H1 (cell line): ENCODE measurements around the gene OSBP2. TPM values are rescaled to one million over a fixed set of nuclear protein-coding genes. Genes with fewer than 3 reads are reported as not detected.

Source experiments
- CTCF ChIA-PET: fragments of 300-600 bp; sonication (Branson Sonifier 250); formaldehyde crosslinking; loops from one replicate; lab custom pipeline; 2021; ENCODE audit not compliant: partially characterized antibody; lab: Charles Lee
- POLR2A ChIA-PET: fragments of 300-600 bp; sonication (Branson Sonifier 250); formaldehyde crosslinking; loops from one replicate; lab custom pipeline; 2021; ENCODE audit warnings: inconsistent platforms; ENCODE audit not compliant: partially characterized antibody; lab: Charles Lee
- DNase-seq, 2 experiments: peaks; one replicate each; pipeline versions ENCODE4 v3.0.0 to v3.0.0-alpha.2; 2010 to 2022; ENCODE audit warnings: low spot score in 2 of 2, low read depth in 1 of 2, mixed read lengths in 1 of 2
- FAIRE-seq: peaks from 2 replicates; lab custom pipeline; 2011; peaks lifted over from hg19 to GRCh38; lab: Jason Lieb, UNC
- H2AFZ ChIP-seq: 2 replicates; pipeline ENCODE4 v1.8.1; 2012; ENCODE audit warnings: low read length, inconsistent platforms
- H2AK5ac ChIP-seq: 2 replicates; pipeline ENCODE4 v1.6.1; 2013; ENCODE audit warnings: low read depth, low read length
- H2BK120ac ChIP-seq: replicated peaks from 2 replicates; pipeline ENCODE3; 2013; ENCODE audit warnings: low read depth, low read length, inconsistent platforms
- H2BK12ac ChIP-seq: 2 replicates; pipeline ENCODE4 v1.6.1; 2013; ENCODE audit warnings: low read depth, low read length
- H2BK15ac ChIP-seq: 2 replicates; pipeline ENCODE4 v1.6.1; 2013; ENCODE audit warnings: low read length
- H2BK20ac ChIP-seq: 2 replicates; pipeline ENCODE4 v1.6.1; 2013; ENCODE audit warnings: low read length
- H2BK5ac ChIP-seq: 2 replicates; pipeline ENCODE4 v1.6.1; 2013; ENCODE audit warnings: low read depth, low read length
- H3K14ac ChIP-seq: 2 replicates; pipeline ENCODE4 v1.6.1; 2013; ENCODE audit warnings: inconsistent platforms; ENCODE audit not compliant: insufficient read length
- H3K18ac ChIP-seq: 2 replicates; pipeline ENCODE4 v1.6.1; 2013; ENCODE audit warnings: low read length; ENCODE audit errors: extremely low read depth
- H3K23ac ChIP-seq: 2 replicates; pipeline ENCODE4 v1.6.1; 2013; ENCODE audit warnings: inconsistent platforms; ENCODE audit not compliant: insufficient read length
- H3K23me2 ChIP-seq: 2 replicates; pipeline ENCODE4 v1.6.1; 2013; ENCODE audit warnings: low read depth, low read length
- H3K27ac ChIP-seq: 2 replicates; pipeline ENCODE4 v1.6.1; 2011; ENCODE audit warnings: low read depth, low read length, inconsistent platforms
- H3K27me3 ChIP-seq, 4 experiments: replicated peaks in 1 of 4; 1 replicate in 1 of 4; 2 replicates in 3 of 4; pipeline versions ENCODE4 v1.6.1 to v1.8.1; 2011 to 2013; ENCODE audit warnings: low read length in 3 of 4, mild to moderate bottlenecking in 3 of 4, inconsistent platforms in 2 of 4, mixed read lengths in 2 of 4, moderate library complexity in 1 of 4; ENCODE audit not compliant: control insufficient read depth in 3 of 4, insufficient read depth in 3 of 4; ENCODE audit errors: extremely low read depth in 1 of 4
- H3K36me3 ChIP-seq, 4 experiments: 2 replicates each; pipeline versions ENCODE4 v1.6.1 to v1.8.1; 2011 to 2013; ENCODE audit warnings: mild to moderate bottlenecking in 4 of 4, low read length in 3 of 4, moderate library complexity in 2 of 4, control low read depth in 1 of 4, inconsistent platforms in 1 of 4; ENCODE audit not compliant: insufficient read depth in 4 of 4, control insufficient read depth in 2 of 4
- H3K4ac ChIP-seq: replicated peaks from 2 replicates; pipeline ENCODE3; 2013; ENCODE audit warnings: low read length, low read depth, mixed read lengths, inconsistent platforms; ENCODE audit not compliant: insufficient read length
- H3K4me1 ChIP-seq, 4 experiments: replicated peaks in 1 of 4; 1 replicate in 1 of 4; 2 replicates in 3 of 4; pipeline versions ENCODE4 v1.6.1 to v1.8.1; 2011 to 2013; ENCODE audit warnings: low read length in 3 of 4, inconsistent platforms in 2 of 4, mixed read lengths in 1 of 4; ENCODE audit not compliant: insufficient read depth in 4 of 4, control insufficient read depth in 3 of 4
- H3K4me2 ChIP-seq, 2 experiments: 2 replicates each; pipeline versions ENCODE4 v1.6.1 to v1.8.1; 2011 to 2013; ENCODE audit warnings: low read depth in 2 of 2, low read length in 2 of 2, control low read depth in 1 of 2, inconsistent platforms in 1 of 2, mild to moderate bottlenecking in 1 of 2; ENCODE audit not compliant: insufficient read depth in 1 of 2
- H3K4me3 ChIP-seq, 4 experiments: fragments of 200-600, 300-600 bp in 1 of 4; sonication (generic), shearing (Covaris generic), sonication (Bioruptor Twin) in 1 of 4; 2 replicates each; pipeline versions ENCODE4 v1.5.1 to v1.8.1; 2011 to 2016; ENCODE audit warnings: low read length in 4 of 4, low read depth in 3 of 4, control low read depth in 2 of 4, inconsistent platforms in 2 of 4, mild to moderate bottlenecking in 2 of 4, mixed read lengths in 1 of 4, moderate library complexity in 1 of 4; ENCODE audit not compliant: insufficient read depth in 2 of 4; ENCODE audit errors: extremely low read depth in 1 of 4
- H3K56ac ChIP-seq: replicated peaks from 2 replicates; pipeline ENCODE3; 2013; ENCODE audit warnings: low read depth, mild to moderate bottlenecking, mixed read lengths, low read length, inconsistent platforms; ENCODE audit not compliant: insufficient read length
- H3K79me1 ChIP-seq: 2 replicates; pipeline ENCODE4 v1.6.1; 2013; ENCODE audit warnings: low read depth, low read length, control low read depth
- H3K79me2 ChIP-seq, 2 experiments: 2 replicates each; pipeline versions ENCODE4 v1.6.1 to v1.8.1; 2012 to 2013; ENCODE audit warnings: low read length in 2 of 2, mild to moderate bottlenecking in 2 of 2, inconsistent platforms in 1 of 2; ENCODE audit not compliant: insufficient read depth in 2 of 2, control insufficient read depth in 1 of 2
- H3K9ac ChIP-seq, 4 experiments: replicated peaks in 1 of 4; 1 replicate in 1 of 4; 2 replicates in 3 of 4; pipeline versions ENCODE4 v1.6.1 to v1.8.1; 2011 to 2013; ENCODE audit warnings: low read depth in 3 of 4, low read length in 3 of 4, control low read depth in 2 of 4, mild to moderate bottlenecking in 2 of 4, moderate library complexity in 2 of 4, inconsistent platforms in 1 of 4; ENCODE audit errors: extremely low read depth in 1 of 4
- H3K9me3 ChIP-seq, 2 experiments: 2 replicates each; pipeline versions ENCODE4 v1.6.1 to v1.8.1; 2012 to 2013; ENCODE audit warnings: mild to moderate bottlenecking in 2 of 2, moderate library complexity in 2 of 2, control low read depth in 1 of 2, inconsistent platforms in 1 of 2, low read depth in 1 of 2, low read length in 1 of 2, mixed read lengths in 1 of 2; ENCODE audit not compliant: insufficient read depth in 2 of 2
- H4K20me1 ChIP-seq, 2 experiments: replicated peaks in 1 of 2; 2 replicates each; pipeline versions ENCODE3 to v1.8.1; 2011 to 2013; ENCODE audit warnings: inconsistent platforms in 2 of 2, low read length in 2 of 2, mild to moderate bottlenecking in 1 of 2; ENCODE audit not compliant: insufficient read depth in 2 of 2, control insufficient read depth in 1 of 2
- H4K5ac ChIP-seq: 2 replicates; pipeline ENCODE4 v1.6.1; 2013; ENCODE audit warnings: low read length, low read depth, mixed read lengths, inconsistent platforms; ENCODE audit not compliant: insufficient read length
- H4K8ac ChIP-seq: 2 replicates; pipeline ENCODE4 v1.8.0; 2013; ENCODE audit warnings: mild to moderate bottlenecking, moderate library complexity, low read length, inconsistent platforms; ENCODE audit not compliant: insufficient read depth; ENCODE audit errors: extremely low read depth
- H4K91ac ChIP-seq: replicated peaks from 2 replicates; pipeline ENCODE3; 2013; ENCODE audit warnings: low read length, mixed read lengths, inconsistent platforms; ENCODE audit not compliant: insufficient read length
- GTF2F1 ChIP-seq: IDR thresholded peaks from 2 replicates; pipeline ENCODE4 v1.6.1; 2012; ENCODE audit warnings: low read depth, low read length, improper control_type of control experiment, borderline replicate concordance
- POLR2AphosphoS5 ChIP-seq: IDR thresholded peaks from 2 replicates; pipeline ENCODE4 v1.6.1; 2011; ENCODE audit warnings: low read depth, low read length
- WGBS, 2 experiments: shearing (Covaris generic) in 1 of 2; methylation state at CpG; one replicate each; pipeline versions ENCODE4 v1.1.6 to v1.1.7; 2013 to 2015; ENCODE audit warnings: low lambda C conversion rate in 2 of 2, mixed read lengths in 2 of 2, inconsistent platforms in 1 of 2, low coverage in 1 of 2, missing lambda C conversion rate in 1 of 2; ENCODE audit not compliant: insufficient replicate concordance in 2 of 2, insufficient coverage in 1 of 2, insufficient read length in 1 of 2; ENCODE audit errors: extremely low coverage in 1 of 2, missing lambda C conversion rate in 1 of 2; 5-methylcytosine and 5-hydroxymethylcytosine counted together
- polyA plus RNA-seq, 7 experiments: library from polyadenylated mRNA; depleted of rRNA in 3 of 7; stranded (reverse) in 5 of 7; unstranded in 2 of 7; fragments of >200 nt in 5 of 7; fragments of 200-250 nt in 2 of 7; gene quantifications; 1 replicate in 5 of 7; 2 replicates in 1 of 7; 4 replicates in 1 of 7; pipeline versions ENCODE4 v1.2.1 to v1.2.3, GENCODE V29; 2011 to 2013; ENCODE audit warnings: missing spikeins in 2 of 7, mixed read lengths in 2 of 7
- total RNA-seq: library from RNA; stranded (reverse); fragmentation: NEBNext Ultra II Directional; extraction: Animal tissue kit (Norgen Biotek cat#: 25700); gene quantifications from 2 replicates; pipeline ENCODE4 v1.2.1, GENCODE V29; 2021

OSBP2 gene
- total and polyA plus RNA-seq, 2 of the 8 experiments (the other 6 are each of a cell fraction or from before 2014, with no cell fraction given): 3.4 to 3.7 TPM

DNA sequence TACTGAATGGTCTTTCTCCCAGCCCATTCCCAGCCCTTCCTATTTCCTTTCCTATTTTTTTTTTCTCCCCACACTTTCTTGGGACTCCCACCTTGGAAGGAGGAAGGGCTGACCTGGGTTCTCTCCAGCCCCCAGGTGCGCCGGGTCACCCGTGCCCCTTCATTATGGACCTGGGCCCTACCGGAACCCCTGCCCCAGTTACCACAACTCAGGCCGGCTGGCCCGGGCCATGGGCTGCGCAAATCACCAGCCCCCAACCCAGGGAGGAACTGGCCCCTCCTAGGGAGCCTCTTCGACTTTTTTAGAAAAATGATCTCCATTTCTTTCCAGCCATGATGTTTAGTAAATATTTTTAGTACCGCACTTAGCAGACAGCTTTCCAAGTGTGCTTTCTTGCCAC lies 211.7 kb downstream of the OSBP2 start:
- Histone ChIP-seq H2BK12ac (no peak overlapping the region), H2BK20ac (no peak overlapping the region), H2BK5ac (no peak overlapping the region), H2AFZ (no peak overlapping the region), H3K23ac (no peak overlapping the region), H3K23me2 (no peaks in the 10 kb centered on the region), H3K18ac (no peak overlapping the region), H3K36me3 (peaks cover 4 to 47% (median 23%) of the 10 kb centered on the region in 4 experiments; a peak in 6 of 8 replicates), H3K4me2 (no peak overlapping the region), H2BK120ac (no peak overlapping the region), H3K9ac (no peak overlapping the region), H3K4ac (no peak overlapping the region), H3K27me3 (no peaks in the 10 kb centered on the region), H3K9me3 (no peaks in the 10 kb centered on the region), H2BK15ac (no peak overlapping the region), H2AK5ac (no peak overlapping the region), H3K14ac (no peak overlapping the region), H3K79me1 (no peaks in the 10 kb centered on the region), H3K4me1 (no peaks in the 10 kb centered on the region), H3K27ac (no peak overlapping the region), H4K20me1 (no peaks in the 10 kb centered on the region), H4K8ac (no peak overlapping the region), H3K56ac (no peak overlapping the region), H4K5ac (no peak overlapping the region), H3K4me3 (no peak overlapping the region), H4K91ac (no peak overlapping the region), H3K79me2 (no peaks in the 10 kb centered on the region)
- ChIA-PET POLR2A (interaction anchor here (0.7 to 1.1 kb wide), 3 partner anchors 20 to 177 kb away, joined by 3 to 4 read pairs (median 3); no protein-coding TSS in a partner anchor), CTCF (interaction anchor here (0.6 to 6.5 kb wide), 6 partner anchors 10 to 223 kb away, joined by 3 to 48 read pairs (median 6); no protein-coding TSS in a partner anchor)
- FAIRE-seq: no peak
- 95% methylated on average over 7 of the region's 9 CpGs; no CpG with 5 or more reads in 1 of the 2 experiments for WGBS, 2 experiments
- no peak for DNase-seq
- TF ChIP-seq GTF2F1: no peak
- no peak for TF ChIP-seq POLR2AphosphoS5
- TF ChIP-seq, all 59 proteins: peak for 0
